ENCODE results near the gene PPP1R14C. TPM values are rescaled to one million over a fixed set of nuclear protein-coding genes. Genes with fewer than 3 reads are reported as not detected.

The PPP1R14C gene
- total and polyA plus RNA-seq, 2 experiments from 2014 or later, result 8.2 to 10.1 TPM

GRCh38 chr6:150146436-150146835 lies 3.6 kb downstream of the PPP1R14C start:
- Histone ChIP-seq H4K20me1 (ENCODE audit: insufficient read depth) (no peaks in the 10 kb centered on the region), H3K4me3 (no peak overlapping the region), H3K4me1 (ENCODE audit: insufficient read depth) (peaks cover 29% of the 10 kb centered on the region), H3K27me3 (replicated peaks; ENCODE audit: insufficient read depth) (no peaks in the 10 kb centered on the region), H3F3A (ENCODE audit: insufficient read depth) (peaks cover 15% of the 10 kb centered on the region; the same call in 1 of the 2 replicates), H3K9me2 (ENCODE audit: insufficient read depth) (no peaks in the 10 kb centered on the region), H3K4me2 (ENCODE audit: unreplicated experiment) (no peak overlapping the region), H3K79me2 (ENCODE audit: insufficient read depth) (peaks cover 41% of the 10 kb centered on the region), H3K9me3 (ENCODE audit: low read depth) (no peaks in the 10 kb centered on the region), H3K9ac (no peak overlapping the region), H3K27ac (no peak overlapping the region), H2AFZ (no peak overlapping the region), H3K36me3 (ENCODE audit: low read depth) (no peaks in the 10 kb centered on the region)
- WGBS, 2 experiments (ENCODE audit: low coverage in 1 of 2, low lambda C conversion rate in 2 of 2, missing lambda C conversion rate in 2 of 2), result 79 to 86% methylated on average over 3 of the region's 3 CpGs
- no peak for DNase-seq
- TF ChIP-seq EZH2phosphoT487 (IDR thresholded peaks at IDR 0.05; ENCODE audit: insufficient read depth, low read depth), result no peak
- TF ChIP-seq EZH2 (IDR thresholded peaks at IDR 0.05; ENCODE audit: insufficient read depth, poor library complexity, severe bottlenecking), result no peak
- in situ Hi-C loops (cut with MboI), result no loop called here

GRCh38 chr6:150149146-150149545 lies 6.3 kb downstream of the PPP1R14C start:
- Histone ChIP-seq H3K27me3 (replicated peaks; ENCODE audit: insufficient read depth) (no peaks in the 10 kb centered on the region), H3K79me2 (ENCODE audit: insufficient read depth) (peaks cover 35% of the 10 kb centered on the region), H3K4me2 (ENCODE audit: unreplicated experiment) (no peak overlapping the region), H3K9ac (no peak overlapping the region), H4K20me1 (ENCODE audit: insufficient read depth) (no peaks in the 10 kb centered on the region), H3K4me3 (no peak overlapping the region), H3K4me1 (ENCODE audit: insufficient read depth) (peaks cover 39% of the 10 kb centered on the region), H3K9me3 (ENCODE audit: low read depth) (no peaks in the 10 kb centered on the region), H3F3A (ENCODE audit: insufficient read depth) (peaks cover 29% of the 10 kb centered on the region), H2AFZ (no peak overlapping the region), H3K27ac (no peak overlapping the region), H3K9me2 (ENCODE audit: insufficient read depth) (no peaks in the 10 kb centered on the region), H3K36me3 (ENCODE audit: low read depth) (no peaks in the 10 kb centered on the region)
- WGBS, 2 experiments (ENCODE audit: low coverage in 1 of 2, low lambda C conversion rate in 2 of 2, missing lambda C conversion rate in 2 of 2), result 88 to 95% methylated on average over 6 of the region's 6 CpGs
- DNase-seq, result no peak
- in situ Hi-C loops (cut with MboI), result no loop called here
- TF ChIP-seq EZH2 (IDR thresholded peaks at IDR 0.05; ENCODE audit: insufficient read depth, poor library complexity, severe bottlenecking) (no peak), EZH2phosphoT487 (IDR thresholded peaks at IDR 0.05; ENCODE audit: insufficient read depth, low read depth) (no peak)

GRCh38 chr6:150150458-150150820 lies 7.6 kb downstream of the PPP1R14C start:
- DNase-seq, result no peak
- in situ Hi-C loops (cut with MboI), result no loop called here
- Histone ChIP-seq H3K36me3 (ENCODE audit: low read depth) (no peaks in the 10 kb centered on the region), H4K20me1 (ENCODE audit: insufficient read depth) (no peaks in the 10 kb centered on the region), H3K9ac (no peak overlapping the region), H3K9me3 (ENCODE audit: low read depth) (no peaks in the 10 kb centered on the region), H3F3A (ENCODE audit: insufficient read depth) (peaks cover 35% of the 10 kb centered on the region), H3K79me2 (ENCODE audit: insufficient read depth) (peaks cover 33% of the 10 kb centered on the region), H3K4me3 (no peak overlapping the region), H3K4me2 (ENCODE audit: unreplicated experiment) (no peak overlapping the region), H3K27ac (no peak overlapping the region), H3K27me3 (replicated peaks; ENCODE audit: insufficient read depth) (no peaks in the 10 kb centered on the region), H3K9me2 (ENCODE audit: insufficient read depth) (no peaks in the 10 kb centered on the region), H3K4me1 (ENCODE audit: insufficient read depth) (peaks cover 30% of the 10 kb centered on the region), H2AFZ (no peak overlapping the region)
- no peak for TF ChIP-seq EZH2 (IDR thresholded peaks at IDR 0.05; ENCODE audit: insufficient read depth, poor library complexity, severe bottlenecking)
- TF ChIP-seq EZH2phosphoT487 (IDR thresholded peaks at IDR 0.05; ENCODE audit: insufficient read depth, low read depth), result no peak
- 97 to 100% methylated on average over 2 of the region's 2 CpGs for WGBS, 2 experiments (ENCODE audit: low coverage in 1 of 2, low lambda C conversion rate in 2 of 2, missing lambda C conversion rate in 2 of 2)

GRCh38 chr6:150150821-150151646 lies 8.2 kb downstream of the PPP1R14C start:
- Histone ChIP-seq H3K9ac (no peak overlapping the region), H3K4me3 (no peak overlapping the region), H3F3A (ENCODE audit: insufficient read depth) (peaks cover 35% of the 10 kb centered on the region), H2AFZ (no peak overlapping the region), H3K27me3 (replicated peaks; ENCODE audit: insufficient read depth) (no peaks in the 10 kb centered on the region), H3K9me3 (ENCODE audit: low read depth) (no peaks in the 10 kb centered on the region), H3K4me1 (ENCODE audit: insufficient read depth) (peaks cover 24% of the 10 kb centered on the region), H3K27ac (no peak overlapping the region), H3K9me2 (ENCODE audit: insufficient read depth) (no peaks in the 10 kb centered on the region), H3K36me3 (ENCODE audit: low read depth) (no peaks in the 10 kb centered on the region), H4K20me1 (ENCODE audit: insufficient read depth) (no peaks in the 10 kb centered on the region), H3K79me2 (ENCODE audit: insufficient read depth) (peaks cover 29% of the 10 kb centered on the region), H3K4me2 (ENCODE audit: unreplicated experiment) (no peak overlapping the region)
- in situ Hi-C loops (cut with MboI), result no loop called here
- no peak for DNase-seq
- 85 to 89% methylated on average over 12 of the region's 12 CpGs for WGBS, 2 experiments (ENCODE audit: low coverage in 1 of 2, low lambda C conversion rate in 2 of 2, missing lambda C conversion rate in 2 of 2)
- TF ChIP-seq EZH2 (IDR thresholded peaks at IDR 0.05; ENCODE audit: insufficient read depth, poor library complexity, severe bottlenecking) (no peak), EZH2phosphoT487 (IDR thresholded peaks at IDR 0.05; ENCODE audit: insufficient read depth, low read depth) (no peak)

Data from GM23248 (cell line).